Vagina (tissue), 2 donors: Measurements from ENCODE around the gene CDH13. TPM values are rescaled to one million over a fixed set of nuclear protein-coding genes. Genes with fewer than 3 reads are reported as not detected.

Experiments used
- DNase-seq, 2 donors: peaks; one replicate each; pipeline ENCODE4 v3.0.0-alpha.2; 2017; ENCODE audit errors: extremely low spot score in 2 of 2
- H3K27ac ChIP-seq: fragments of 200-600 bp; sonication (generic); one replicate; pipeline ENCODE4 v1.5.1; 2019
- H3K27me3 ChIP-seq: fragments of 200-600 bp; sonication (generic); one replicate; pipeline ENCODE4 v1.5.1; 2019
- H3K36me3 ChIP-seq, 2 donors: fragments of 200-600 bp; sonication (generic); one replicate each; pipeline ENCODE4 v1.5.1; 2017 to 2019
- H3K4me1 ChIP-seq: fragments of 200-600 bp; sonication (generic); one replicate; pipeline ENCODE4 v1.5.1; 2019
- H3K4me3 ChIP-seq, 2 donors: fragments of 200-600 bp; sonication (generic); 1 replicate in 1 of 2; 2 replicates in 1 of 2; pipeline ENCODE4 v1.5.1; 2016 to 2019
- H3K9me3 ChIP-seq: fragments of 200-600 bp; sonication (generic); one replicate; pipeline ENCODE4 v1.5.1; 2019
- POLR2A ChIP-seq, 2 donors: fragments of 450-650 bp; IDR thresholded peaks; one replicate each; pipeline ENCODE4 v1.6.1; 2017; ENCODE audit warnings: antibody characterized with exemption in 2 of 2, mild to moderate bottlenecking in 2 of 2, moderate library complexity in 2 of 2
- POLR2AphosphoS5 ChIP-seq, 2 donors: sonication (generic); formaldehyde crosslinking; IDR thresholded peaks; one replicate each; pipeline ENCODE4 v1.9.0; 2017; ENCODE audit warnings: antibody characterized with exemption in 2 of 2, mild to moderate bottlenecking in 2 of 2, low read depth in 1 of 2; ENCODE audit not compliant: insufficient read depth in 1 of 2
- intact Hi-C: fragments of 100-400 bp; cut with DNase I; formaldehyde crosslinking; loops from one replicate; pipeline ENCODE4 v1.15.1; 2023
- total RNA-seq: library from RNA; depleted of rRNA; stranded (reverse); fragments of >200 nt; gene quantifications from one replicate; pipeline ENCODE4 v1.2.3, GENCODE V29; 2016
- TF ChIP-seq, protein P1 (sequence below), 3 experiments: fragments of 450-650 bp in 2 of 3; fragments of 200-600 bp in 1 of 3; sonication (generic) in 1 of 3; IDR thresholded peaks; one replicate each; pipeline ENCODE4 v1.5.1; 2017 to 2019; ENCODE audit warnings: antibody characterized with exemption in 3 of 3, mild to moderate bottlenecking in 2 of 3, moderate library complexity in 2 of 3

The CDH13 gene
- total RNA-seq, 1 donor from 2014 or later, result 123 TPM

DNA sequence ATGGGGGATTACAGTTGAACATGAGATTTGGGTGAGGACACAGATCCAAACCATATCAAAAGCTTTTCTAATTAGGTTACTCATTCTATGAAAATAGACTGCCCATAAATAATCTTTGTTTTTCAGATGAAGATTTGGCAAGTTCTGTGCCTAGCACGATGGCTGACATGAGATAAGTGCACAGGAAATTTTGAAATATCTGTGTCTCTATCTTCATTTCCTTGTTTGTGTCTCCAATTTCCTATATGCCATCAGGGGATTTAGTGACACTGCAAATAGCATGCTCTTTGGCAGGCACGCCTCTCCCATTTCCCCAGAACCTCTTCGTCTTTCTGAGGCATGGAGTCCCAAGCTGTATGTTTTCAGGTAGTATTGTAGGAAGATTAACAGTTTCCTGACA is 544.6 kb downstream of the CDH13 start:
- intact Hi-C loops, result no loop called here
- DNase-seq, result no peak
- no peaks in the 10 kb centered on the region for H3K36me3 ChIP-seq

DNA sequence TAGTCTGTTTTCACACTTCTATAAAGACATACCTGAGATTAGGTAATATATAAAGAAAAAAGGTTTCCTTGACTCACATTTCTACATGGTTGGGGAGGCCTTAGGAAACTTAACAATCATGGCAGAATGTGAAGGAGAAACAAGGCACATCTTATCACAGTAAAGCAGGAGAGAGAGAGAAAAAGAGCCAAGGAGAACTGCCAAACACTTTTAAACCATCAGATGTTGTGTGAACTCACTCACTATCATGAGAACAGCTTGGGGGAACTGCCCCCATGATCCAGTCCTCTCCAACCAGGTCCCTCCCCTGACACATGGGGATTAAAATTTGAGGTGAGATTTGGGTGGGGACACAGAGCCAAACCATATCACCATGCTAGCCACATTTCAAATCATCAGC is 547.9 kb downstream of the CDH13 start:
- intact Hi-C loops, result no loop called here

More for the DNA sequence above, 544.6 kb downstream of the CDH13 start:
- Histone ChIP-seq H3K27ac (no peak overlapping the region), H3K9me3 (no peaks in the 10 kb centered on the region), H3K4me1 (no peaks in the 10 kb centered on the region), H3K27me3 (no peaks in the 10 kb centered on the region), H3K4me3 (no peak overlapping the region)
- TF ChIP-seq POLR2A (IDR thresholded peaks at IDR 0.05) (no peak), POLR2AphosphoS5 (IDR thresholded peaks at IDR 0.05; ENCODE audit: insufficient read depth in 1 of 2, low read depth in 1 of 2) (no peak)
- TF ChIP-seq, protein P1, sequence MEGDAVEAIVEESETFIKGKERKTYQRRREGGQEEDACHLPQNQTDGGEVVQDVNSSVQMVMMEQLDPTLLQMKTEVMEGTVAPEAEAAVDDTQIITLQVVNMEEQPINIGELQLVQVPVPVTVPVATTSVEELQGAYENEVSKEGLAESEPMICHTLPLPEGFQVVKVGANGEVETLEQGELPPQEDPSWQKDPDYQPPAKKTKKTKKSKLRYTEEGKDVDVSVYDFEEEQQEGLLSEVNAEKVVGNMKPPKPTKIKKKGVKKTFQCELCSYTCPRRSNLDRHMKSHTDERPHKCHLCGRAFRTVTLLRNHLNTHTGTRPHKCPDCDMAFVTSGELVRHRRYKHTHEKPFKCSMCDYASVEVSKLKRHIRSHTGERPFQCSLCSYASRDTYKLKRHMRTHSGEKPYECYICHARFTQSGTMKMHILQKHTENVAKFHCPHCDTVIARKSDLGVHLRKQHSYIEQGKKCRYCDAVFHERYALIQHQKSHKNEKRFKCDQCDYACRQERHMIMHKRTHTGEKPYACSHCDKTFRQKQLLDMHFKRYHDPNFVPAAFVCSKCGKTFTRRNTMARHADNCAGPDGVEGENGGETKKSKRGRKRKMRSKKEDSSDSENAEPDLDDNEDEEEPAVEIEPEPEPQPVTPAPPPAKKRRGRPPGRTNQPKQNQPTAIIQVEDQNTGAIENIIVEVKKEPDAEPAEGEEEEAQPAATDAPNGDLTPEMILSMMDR (IDR thresholded peaks at IDR 0.05), result no peak

DNA sequence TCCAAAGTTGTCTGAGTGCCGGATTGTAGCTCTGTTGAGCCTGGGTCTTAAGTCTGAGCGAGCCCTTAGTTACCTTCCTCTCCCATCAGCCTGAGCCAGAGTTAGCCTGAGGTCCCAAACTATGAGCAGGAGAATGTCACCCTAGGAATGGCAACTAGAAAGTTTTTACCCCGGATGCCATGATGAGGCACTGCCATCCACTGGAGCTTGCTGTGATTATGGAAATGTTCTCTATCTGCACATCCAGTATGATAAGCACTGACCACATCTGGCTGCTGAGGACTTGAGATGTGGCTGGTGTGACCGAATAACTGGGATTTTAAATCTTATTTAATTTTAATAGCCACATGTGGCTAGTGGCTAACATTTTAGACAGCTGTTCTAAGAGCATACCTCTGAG is 550.0 kb downstream of the CDH13 start:
- intact Hi-C loops, result no loop called here

More for the DNA sequence above, 547.9 kb downstream of the CDH13 start:
- Histone ChIP-seq H3K4me1 (no peaks in the 10 kb centered on the region), H3K27me3 (no peaks in the 10 kb centered on the region), H3K9me3 (no peaks in the 10 kb centered on the region), H3K27ac (no peak overlapping the region), H3K4me3 (no peak overlapping the region), H3K36me3 (no peaks in the 10 kb centered on the region)
- no peak for DNase-seq
- no peak for TF ChIP-seq POLR2A (IDR thresholded peaks at IDR 0.05)
- TF ChIP-seq, protein P1 (IDR thresholded peaks at IDR 0.05), result no peak
- TF ChIP-seq POLR2AphosphoS5 (IDR thresholded peaks at IDR 0.05; ENCODE audit: insufficient read depth in 1 of 2, low read depth in 1 of 2), result no peak

DNA sequence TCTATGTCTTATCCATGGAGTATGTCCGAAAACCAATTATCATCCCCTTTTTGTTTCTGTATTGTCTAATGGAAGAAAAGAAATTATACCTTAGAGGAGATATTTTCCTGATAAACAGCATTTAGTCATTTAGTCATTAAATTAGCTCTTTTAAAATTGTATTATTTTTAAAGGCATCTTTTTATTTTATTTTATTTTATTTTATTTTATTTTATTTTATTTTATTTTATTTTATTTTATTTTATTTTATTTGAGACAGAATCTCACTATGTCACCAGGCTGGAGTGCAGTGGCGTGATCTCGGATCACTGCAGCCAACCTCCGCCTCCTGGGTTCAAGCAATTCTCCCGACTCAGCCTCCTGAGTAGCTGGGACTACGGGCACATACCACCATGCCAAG is 559.1 kb downstream of the CDH13 start:
- intact Hi-C loops, result no loop called here
- Histone ChIP-seq H3K4me3 (no peak overlapping the region), H3K36me3 (no peaks in the 10 kb centered on the region), H3K27ac (no peak overlapping the region), H3K27me3 (no peaks in the 10 kb centered on the region), H3K4me1 (no peaks in the 10 kb centered on the region), H3K9me3 (no peaks in the 10 kb centered on the region)
- no peak for DNase-seq
- TF ChIP-seq, protein P1 (IDR thresholded peaks at IDR 0.05), result no peak
- TF ChIP-seq POLR2A (IDR thresholded peaks at IDR 0.05) (no peak), POLR2AphosphoS5 (IDR thresholded peaks at IDR 0.05; ENCODE audit: insufficient read depth in 1 of 2, low read depth in 1 of 2) (no peak)

More for the DNA sequence above, 550.0 kb downstream of the CDH13 start:
- H3K4me1 ChIP-seq, result no peaks in the 10 kb centered on the region
- no peaks in the 10 kb centered on the region for H3K36me3 ChIP-seq
- H3K27ac ChIP-seq, result no peak overlapping the region
- H3K4me3 ChIP-seq, result no peak overlapping the region
- TF ChIP-seq, protein P1 (IDR thresholded peaks at IDR 0.05), result no peak
- no peak for TF ChIP-seq POLR2A (IDR thresholded peaks at IDR 0.05)
- no peak for TF ChIP-seq POLR2AphosphoS5 (IDR thresholded peaks at IDR 0.05; ENCODE audit: insufficient read depth in 1 of 2, low read depth in 1 of 2)
- H3K27me3 ChIP-seq, result no peaks in the 10 kb centered on the region
- H3K9me3 ChIP-seq, result no peaks in the 10 kb centered on the region
- no peak for DNase-seq

DNA sequence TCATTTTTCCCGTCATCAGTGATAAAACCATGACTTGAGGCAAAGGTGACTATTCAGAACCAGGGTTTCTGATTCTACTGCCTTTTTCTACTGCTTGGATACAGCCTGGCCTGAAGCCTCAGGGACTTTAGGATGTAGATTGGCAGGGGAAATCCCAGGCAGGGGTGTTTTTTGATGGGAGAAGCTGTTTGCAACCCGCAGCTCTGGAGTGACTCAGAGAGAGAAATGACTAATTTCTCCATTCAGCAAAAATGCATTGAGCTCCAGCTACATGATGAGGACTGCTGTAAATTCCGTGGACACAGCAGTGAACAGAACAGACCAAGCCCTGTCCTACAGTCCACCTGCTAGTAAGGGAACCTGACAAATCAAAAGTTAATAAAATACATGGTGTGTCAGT is 560.6 kb downstream of the CDH13 start:
- H3K9me3 ChIP-seq, result no peaks in the 10 kb centered on the region
- H3K4me1 ChIP-seq, result no peaks in the 10 kb centered on the region
- H3K4me3 ChIP-seq, result no peak overlapping the region
- DNase-seq, result no peak
- intact Hi-C loops, result no loop called here
- H3K27me3 ChIP-seq, result no peaks in the 10 kb centered on the region
- H3K27ac ChIP-seq, result no peak overlapping the region
- TF ChIP-seq POLR2A (IDR thresholded peaks at IDR 0.05) (no peak), POLR2AphosphoS5 (IDR thresholded peaks at IDR 0.05; ENCODE audit: insufficient read depth in 1 of 2, low read depth in 1 of 2) (no peak)
- TF ChIP-seq, protein P1 (IDR thresholded peaks at IDR 0.05), result no peak
- H3K36me3 ChIP-seq, result no peaks in the 10 kb centered on the region
